GM21619 (cell line): ENCODE results near the gene SIGLEC10.
A peak's percentile ranks its signal among the peaks of the same experiment; 100 is the strongest.

Source experiments
- ATAC-seq: cut with Tn5 transposase; IDR thresholded peaks from one replicate; pipeline ENCODE4 v1.9.1; 2021; ENCODE audit not compliant: unreplicated experiment

SIGLEC10 gene

GRCh38 chr19:51394050-51394836 is 23.2 kb downstream of the SIGLEC10 start:
- peak; percentile 81 for ATAC-seq

- ATAC-seq = no peak
Measured at GRCh38 chr19:51392701-51393100, 24.7 kb downstream of the SIGLEC10 start.

- no peak for ATAC-seq
Measured at GRCh38 chr19:51391073-51391611, 26.3 kb downstream of the SIGLEC10 start.

GRCh38 chr19:51389143-51389542 is 28.3 kb downstream of the SIGLEC10 start:
- ATAC-seq = no peak

- ATAC-seq = no peak
Measured at GRCh38 chr19:51387924-51388389, 29.5 kb downstream of the SIGLEC10 start, which contains the start of gene LIM2. Gene LIM2 (minus strand): TSS chr19:51387974. CDS start chr19:51387443, 531 bp downstream.

- no peak for ATAC-seq
Measured at GRCh38 chr19:51386882-51387520, 30.4 kb downstream of the SIGLEC10 start.

GRCh38 chr19:51382004-51382403 is 35.4 kb downstream of the SIGLEC10 start:
- ATAC-seq = no peak

- ATAC-seq = no peak
Measured at GRCh38 chr19:51380379-51380778, 37.1 kb downstream of the SIGLEC10 start.

- no peak for ATAC-seq
Measured at GRCh38 chr19:51377422-51377821, 40.0 kb downstream of the SIGLEC10 start.

- ATAC-seq = no peak
Measured at GRCh38 chr19:51375504-51376221, 41.8 kb downstream of the SIGLEC10 start.

- no peak for ATAC-seq
Measured at GRCh38 chr19:51372649-51373504, 44.6 kb downstream of the SIGLEC10 start, which contains the start of gene NKG7. Gene NKG7 (minus strand): TSS chr19:51372654. CDS start chr19:51372535, 119 bp downstream.

- no peak for ATAC-seq
Measured at GRCh38 chr19:51372021-51372648, 45.3 kb downstream of the SIGLEC10 start.

- ATAC-seq = no peak
Measured at GRCh38 chr19:51371186-51371690, 46.2 kb downstream of the SIGLEC10 start.

- no peak for ATAC-seq
Measured at GRCh38 chr19:51370230-51370629, 47.2 kb downstream of the SIGLEC10 start.

GRCh38 chr19:51368366-51369282 is 48.8 kb downstream of the SIGLEC10 start, which contains the start of gene CLDND2:
Gene CLDND2 (minus strand): TSS chr19:51369003. CDS start chr19:51368577, 426 bp downstream.
- ATAC-seq = no peak

- ATAC-seq = peak; percentile 62
Measured at GRCh38 chr19:51367565-51368365, 49.7 kb downstream of the SIGLEC10 start.

- ATAC-seq = no peak
Measured at GRCh38 chr19:51367255-51367564, 50.2 kb downstream of the SIGLEC10 start.
